Astrocyte of the spinal cord (primary cell): ENCODE data around the gene INPP5A.

ENCODE experiments used
- DNase-seq: peaks from one replicate; pipeline ENCODE4 v3.0.0; 2011; ENCODE audit warnings: low read depth, low spot score
- H3K4me3 ChIP-seq: 2 replicates; pipeline ENCODE4 v1.5.1; 2011; ENCODE audit warnings: low read depth, mild to moderate bottlenecking, low read length, moderate library complexity
- in situ Hi-C: cut with HindIII; loops from 2 replicates; pipeline ENCODE4 v1.10.0; 2017; ENCODE audit warnings: low sequenced_read_pairs
- TF ChIP-seq, protein P1 (sequence below): IDR thresholded peaks from 2 replicates; pipeline ENCODE4 v1.5.1; 2012; ENCODE audit warnings: low read depth, mild to moderate bottlenecking, low read length, inconsistent platforms

The INPP5A gene

DNA sequence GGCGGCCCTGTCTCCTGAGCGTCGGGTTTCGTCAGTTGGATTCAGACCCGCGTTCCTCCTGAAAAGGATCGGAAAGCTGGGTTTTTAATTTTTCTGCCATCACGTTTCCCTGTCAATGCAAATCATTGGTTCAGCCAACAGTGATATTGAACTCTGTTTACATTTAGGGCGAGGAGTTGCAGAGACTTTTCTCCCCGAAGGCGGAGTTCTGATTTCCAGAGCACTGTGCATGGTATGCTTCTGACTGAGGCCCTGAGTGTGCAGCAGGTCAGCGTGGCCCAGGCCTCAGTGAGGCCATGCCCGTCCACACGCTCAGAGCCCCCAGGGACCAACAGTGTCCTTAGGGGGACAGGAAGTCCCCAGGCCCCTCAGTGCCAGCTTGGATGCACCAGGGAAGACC is 221.3 kb downstream of the INPP5A start:
- TF ChIP-seq, protein P1, sequence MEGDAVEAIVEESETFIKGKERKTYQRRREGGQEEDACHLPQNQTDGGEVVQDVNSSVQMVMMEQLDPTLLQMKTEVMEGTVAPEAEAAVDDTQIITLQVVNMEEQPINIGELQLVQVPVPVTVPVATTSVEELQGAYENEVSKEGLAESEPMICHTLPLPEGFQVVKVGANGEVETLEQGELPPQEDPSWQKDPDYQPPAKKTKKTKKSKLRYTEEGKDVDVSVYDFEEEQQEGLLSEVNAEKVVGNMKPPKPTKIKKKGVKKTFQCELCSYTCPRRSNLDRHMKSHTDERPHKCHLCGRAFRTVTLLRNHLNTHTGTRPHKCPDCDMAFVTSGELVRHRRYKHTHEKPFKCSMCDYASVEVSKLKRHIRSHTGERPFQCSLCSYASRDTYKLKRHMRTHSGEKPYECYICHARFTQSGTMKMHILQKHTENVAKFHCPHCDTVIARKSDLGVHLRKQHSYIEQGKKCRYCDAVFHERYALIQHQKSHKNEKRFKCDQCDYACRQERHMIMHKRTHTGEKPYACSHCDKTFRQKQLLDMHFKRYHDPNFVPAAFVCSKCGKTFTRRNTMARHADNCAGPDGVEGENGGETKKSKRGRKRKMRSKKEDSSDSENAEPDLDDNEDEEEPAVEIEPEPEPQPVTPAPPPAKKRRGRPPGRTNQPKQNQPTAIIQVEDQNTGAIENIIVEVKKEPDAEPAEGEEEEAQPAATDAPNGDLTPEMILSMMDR, result no peak
- DNase-seq, result no peak
- in situ Hi-C loops, result no loop called here
- H3K4me3 ChIP-seq, result no peak overlapping the region

DNA sequence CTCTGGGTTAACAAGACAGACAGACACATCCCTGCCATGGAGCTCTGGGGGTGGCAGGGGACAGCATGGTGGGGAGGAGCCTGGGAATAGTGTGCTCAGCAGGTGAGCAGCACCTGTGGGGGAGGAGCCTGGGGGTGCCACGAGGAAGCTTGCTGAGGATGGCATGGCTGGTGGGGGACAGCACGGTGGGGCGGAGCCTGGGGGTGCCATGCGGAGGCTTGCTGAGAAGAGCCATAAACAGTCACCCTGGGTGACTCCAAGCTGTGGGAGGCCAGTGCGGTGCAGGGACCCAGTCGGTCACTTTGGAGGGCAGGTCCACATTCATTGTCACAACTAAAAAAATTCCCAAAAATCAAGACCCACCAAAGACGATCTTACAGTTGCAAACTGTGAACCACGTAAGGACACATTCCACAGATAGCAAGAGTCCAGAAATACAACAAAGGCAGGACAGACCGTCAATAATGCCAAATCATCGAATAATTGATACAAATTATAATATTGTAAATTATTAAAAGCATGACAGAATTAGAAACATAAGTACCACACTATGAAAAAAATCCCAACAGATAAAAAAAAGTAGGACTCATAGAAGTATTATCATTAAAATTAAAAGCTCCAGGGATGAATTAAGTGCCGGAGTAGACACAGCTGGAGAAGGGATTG is 223.9 kb downstream of the INPP5A start:
- TF ChIP-seq, protein P1, result no peak
- no peak overlapping the region for H3K4me3 ChIP-seq
- DNase-seq, result no peak
- in situ Hi-C loops, result no loop called here

DNA sequence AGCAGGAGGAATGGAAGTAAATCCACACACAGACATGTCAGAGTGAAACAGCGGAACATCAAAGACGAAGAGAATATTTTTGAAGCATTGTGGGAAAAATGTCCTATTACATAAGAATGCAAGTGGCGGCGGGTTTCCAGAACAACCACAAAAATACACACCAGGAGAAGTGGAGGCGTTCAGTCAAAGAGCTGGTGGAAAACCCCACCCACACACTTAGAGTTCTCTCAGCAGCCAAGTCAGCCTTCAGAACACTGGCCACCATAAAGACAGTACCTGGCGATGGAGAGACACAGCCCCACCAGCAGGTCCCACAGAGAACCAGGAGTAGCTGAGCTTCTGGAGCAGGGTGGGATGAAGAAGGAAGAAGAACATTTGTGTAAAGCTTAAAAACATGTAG is 224.7 kb downstream of the INPP5A start:
- DNase-seq, result no peak
- in situ Hi-C loops, result no loop called here
- no peak overlapping the region for H3K4me3 ChIP-seq
- TF ChIP-seq, protein P1, result no peak

DNA sequence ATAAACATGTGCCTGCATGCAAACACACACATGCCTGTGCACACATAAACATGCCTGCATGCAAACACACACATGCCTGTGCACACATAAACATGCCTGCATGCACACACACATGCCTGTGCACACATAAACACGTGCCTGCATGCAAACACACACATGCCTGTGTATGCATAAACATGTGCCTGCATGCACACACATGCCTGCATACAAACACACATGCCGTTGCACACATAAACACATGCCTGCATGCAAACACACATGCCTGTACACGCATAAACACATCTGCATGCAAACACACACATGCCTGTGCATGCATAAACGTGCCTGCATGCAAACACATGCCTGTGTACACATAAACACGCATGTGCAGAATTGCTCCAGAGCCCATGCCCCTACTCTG is 226.0 kb downstream of the INPP5A start:
- DNase-seq, result no peak
- in situ Hi-C loops, result no loop called here
- no peak overlapping the region for H3K4me3 ChIP-seq
- TF ChIP-seq, protein P1, result no peak

DNA sequence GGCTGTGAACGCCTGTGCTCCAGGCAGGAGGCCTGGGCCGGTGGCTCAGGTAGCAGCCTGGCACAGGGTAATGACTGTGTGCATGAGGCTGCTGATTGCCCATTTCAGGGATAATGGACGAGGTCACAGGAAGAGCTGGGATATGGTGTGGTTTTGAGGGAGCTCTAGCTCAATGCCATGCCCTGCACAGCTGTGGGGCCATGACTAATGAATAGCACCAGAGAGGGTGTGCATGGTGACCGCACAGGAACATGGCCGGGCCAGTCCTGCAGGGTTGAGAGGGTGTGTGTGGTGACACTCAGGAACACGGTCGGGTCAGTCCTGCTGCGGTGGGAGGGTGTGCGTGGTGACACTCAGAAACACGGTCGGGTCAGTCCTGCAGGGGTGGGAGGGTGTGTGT is 226.5 kb downstream of the INPP5A start:
- TF ChIP-seq, protein P1, result no peak
- in situ Hi-C loops, result no loop called here

DNA sequence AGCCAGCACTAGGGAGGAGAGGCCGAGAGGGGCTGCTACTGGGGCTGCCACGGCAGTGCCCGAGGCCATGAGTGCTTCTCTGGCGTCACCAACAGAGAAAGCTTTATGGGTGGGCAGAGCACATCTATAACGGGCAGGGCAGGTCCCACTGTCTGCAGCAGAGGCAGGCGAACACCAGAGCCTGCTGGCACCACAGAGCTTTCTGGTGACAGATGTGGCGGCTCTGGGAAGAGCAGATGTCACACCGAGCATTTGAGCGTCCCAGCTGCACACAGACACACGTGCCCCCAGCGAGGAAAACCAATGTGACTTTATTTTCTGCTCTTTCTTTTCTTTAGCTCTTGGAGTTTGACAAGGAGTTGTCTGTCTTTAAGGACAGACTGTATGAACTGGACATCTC is 227.8 kb downstream of the INPP5A start:
- in situ Hi-C loops, result no loop called here
- H3K4me3 ChIP-seq, result no peak overlapping the region
- TF ChIP-seq, protein P1, result no peak
- DNase-seq, result no peak

More for the DNA sequence above, 226.5 kb downstream of the INPP5A start:
- no peak for DNase-seq
- H3K4me3 ChIP-seq, result no peak overlapping the region
